ENCODE data around the gene TBC1D3B. TPM values are rescaled to one million over a fixed set of nuclear protein-coding genes. Genes with fewer than 3 reads are reported as not detected.

TBC1D3B gene
- total and polyA plus RNA-seq, 2 of the 13 experiments (the other 11 are each of a cell fraction or from before 2014, with no cell fraction given) = 1.1 to 1.8 TPM

DNA sequence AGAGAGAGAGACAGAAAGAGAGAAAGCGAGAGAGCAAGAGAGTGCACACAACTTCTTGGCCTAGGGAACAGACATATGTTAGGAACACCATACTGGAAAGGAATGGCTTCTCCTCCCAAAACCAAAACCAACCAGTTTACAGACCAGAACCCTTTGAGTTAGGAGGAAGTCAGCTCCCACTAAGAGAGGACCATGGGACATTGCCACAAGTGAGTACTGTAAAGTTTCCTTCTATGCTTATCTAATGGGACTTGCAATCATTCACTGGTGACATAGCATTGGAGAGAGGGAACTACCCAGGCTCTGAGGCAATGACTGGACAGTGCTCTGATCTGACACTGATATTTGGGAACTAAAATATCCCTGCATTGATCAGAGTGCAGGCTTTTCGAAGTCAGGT, 32.4 kb downstream of the TBC1D3B start:
- Histone ChIP-seq H3K9ac (ENCODE audit: insufficient read depth, low read depth, low read length) (no peak overlapping the region), H3K27me3 (ENCODE audit: control insufficient read depth in 1 of 2, insufficient read depth in 2 of 2, low read length in 2 of 2) (no peaks in the 10 kb centered on the region; a peak in 1 of 5 replicates), H3K4me2 (ENCODE audit: low read depth, low read length) (no peak overlapping the region), H3K79me2 (ENCODE audit: insufficient read depth, low read length) (no peaks in the 10 kb centered on the region), H3K9me3 (ENCODE audit: low read length) (no peaks in the 10 kb centered on the region), H3K27ac (ENCODE audit: extremely low read length, insufficient read depth, low read length) (no peak overlapping the region), H2AFZ (ENCODE audit: low read length) (no peak overlapping the region), H3K36me3 (replicated peaks in 1 of 2; ENCODE audit: control insufficient read depth in 1 of 2, insufficient read depth in 2 of 2, low read length in 2 of 2) (no peaks in the 10 kb centered on the region), H4K20me1 (ENCODE audit: insufficient read depth, low read length) (no peaks in the 10 kb centered on the region), H3K4me3 (replicated peaks in 1 of 3; ENCODE audit: insufficient read depth in 1 of 3, low read depth in 2 of 3, low read length in 3 of 3) (no peak overlapping the region), H3K4me1 (ENCODE audit: insufficient read depth, low read length) (0 out of 2 replicates have a peak, but pooled peaks cover 8% of the 10 kb centered on the region)
- DNase-seq (ENCODE audit: low spot score) = no peak
- no TSS peak for BruUV-seq (replicated peaks)
- no peak for FAIRE-seq
- intact Hi-C loops (cut with micrococcal nuclease; ENCODE audit: unreplicated experiment) = no loop called here
- WGBS (ENCODE audit: low lambda C conversion rate) = 42% methylated on average over 2 of the region's 2 CpGs
- POLR2A ChIA-PET = no interaction called here
- CTCF ChIA-PET (ENCODE audit: low intra/inter-chr PET ratio, low total read pairs) = no interaction called here
- in situ Hi-C loops (cut with HindIII; ENCODE audit: extremely low pct_ligation_motif_present, low pct_unique_long_range_greater_than_20kb) = no loop called here
- no peak for ATAC-seq
- TF ChIP-seq SRY (CRISPR knock-in tag; IDR thresholded peaks at IDR 0.05) (no peak), SRSF4 (IDR thresholded peaks at IDR 0.05; ENCODE audit: low read depth, low read length, poor library complexity, severe bottlenecking) (no peak)

DNA sequence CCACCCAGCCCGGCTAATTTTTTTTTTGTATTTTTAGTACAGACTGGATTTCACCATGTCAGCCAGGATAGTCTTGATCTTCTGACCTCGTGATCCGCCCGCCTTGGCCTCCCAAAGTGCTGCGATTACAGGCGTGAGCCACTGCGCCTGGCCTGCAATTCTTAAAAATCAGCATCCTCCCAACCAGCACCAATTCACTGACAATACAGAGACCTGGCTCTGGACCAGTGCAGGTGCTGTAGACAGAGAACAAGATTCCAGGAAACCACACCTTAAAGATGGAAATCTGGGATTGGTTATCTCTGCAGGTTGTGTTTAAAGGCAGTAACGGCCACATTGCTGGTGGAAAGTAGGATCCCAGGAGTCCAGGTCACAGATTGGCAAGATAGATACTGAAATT, 33.6 kb downstream of the TBC1D3B start:
- TF ChIP-seq MED8 (CRISPR knock-in tag; IDR thresholded peaks at IDR 0.05; ENCODE audit: insufficient replicate concordance) (no peak), NCOA1 (CRISPR knock-in tag; IDR thresholded peaks at IDR 0.05) (no peak), SRSF1 (optimal IDR thresholded peaks at IDR 0.05; ENCODE audit: low read depth, low read length) (no peak), POLR2AphosphoS2 (IDR thresholded peaks at IDR 0.05; ENCODE audit: low read depth, low read length) (no peak), SP5 (CRISPR knock-in tag; IDR thresholded peaks at IDR 0.05; ENCODE audit: borderline replicate concordance, low read depth) (no peak), CCAR2 (optimal IDR thresholded peaks at IDR 0.05; ENCODE audit: low read depth, low read length) (no peak), HNRNPUL1 (IDR thresholded peaks at IDR 0.05; ENCODE audit: low read depth, low read length) (no peak), ZNF891 (CRISPR knock-in tag; IDR thresholded peaks at IDR 0.05) (no peak)
- TF ChIP-seq, protein P1, sequence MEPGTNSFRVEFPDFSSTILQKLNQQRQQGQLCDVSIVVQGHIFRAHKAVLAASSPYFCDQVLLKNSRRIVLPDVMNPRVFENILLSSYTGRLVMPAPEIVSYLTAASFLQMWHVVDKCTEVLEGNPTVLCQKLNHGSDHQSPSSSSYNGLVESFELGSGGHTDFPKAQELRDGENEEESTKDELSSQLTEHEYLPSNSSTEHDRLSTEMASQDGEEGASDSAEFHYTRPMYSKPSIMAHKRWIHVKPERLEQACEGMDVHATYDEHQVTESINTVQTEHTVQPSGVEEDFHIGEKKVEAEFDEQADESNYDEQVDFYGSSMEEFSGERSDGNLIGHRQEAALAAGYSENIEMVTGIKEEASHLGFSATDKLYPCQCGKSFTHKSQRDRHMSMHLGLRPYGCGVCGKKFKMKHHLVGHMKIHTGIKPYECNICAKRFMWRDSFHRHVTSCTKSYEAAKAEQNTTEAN (CRISPR knock-in tag; conservative IDR thresholded peaks at IDR 0.05) = no peak
- TF ChIP-seq, protein P2, sequence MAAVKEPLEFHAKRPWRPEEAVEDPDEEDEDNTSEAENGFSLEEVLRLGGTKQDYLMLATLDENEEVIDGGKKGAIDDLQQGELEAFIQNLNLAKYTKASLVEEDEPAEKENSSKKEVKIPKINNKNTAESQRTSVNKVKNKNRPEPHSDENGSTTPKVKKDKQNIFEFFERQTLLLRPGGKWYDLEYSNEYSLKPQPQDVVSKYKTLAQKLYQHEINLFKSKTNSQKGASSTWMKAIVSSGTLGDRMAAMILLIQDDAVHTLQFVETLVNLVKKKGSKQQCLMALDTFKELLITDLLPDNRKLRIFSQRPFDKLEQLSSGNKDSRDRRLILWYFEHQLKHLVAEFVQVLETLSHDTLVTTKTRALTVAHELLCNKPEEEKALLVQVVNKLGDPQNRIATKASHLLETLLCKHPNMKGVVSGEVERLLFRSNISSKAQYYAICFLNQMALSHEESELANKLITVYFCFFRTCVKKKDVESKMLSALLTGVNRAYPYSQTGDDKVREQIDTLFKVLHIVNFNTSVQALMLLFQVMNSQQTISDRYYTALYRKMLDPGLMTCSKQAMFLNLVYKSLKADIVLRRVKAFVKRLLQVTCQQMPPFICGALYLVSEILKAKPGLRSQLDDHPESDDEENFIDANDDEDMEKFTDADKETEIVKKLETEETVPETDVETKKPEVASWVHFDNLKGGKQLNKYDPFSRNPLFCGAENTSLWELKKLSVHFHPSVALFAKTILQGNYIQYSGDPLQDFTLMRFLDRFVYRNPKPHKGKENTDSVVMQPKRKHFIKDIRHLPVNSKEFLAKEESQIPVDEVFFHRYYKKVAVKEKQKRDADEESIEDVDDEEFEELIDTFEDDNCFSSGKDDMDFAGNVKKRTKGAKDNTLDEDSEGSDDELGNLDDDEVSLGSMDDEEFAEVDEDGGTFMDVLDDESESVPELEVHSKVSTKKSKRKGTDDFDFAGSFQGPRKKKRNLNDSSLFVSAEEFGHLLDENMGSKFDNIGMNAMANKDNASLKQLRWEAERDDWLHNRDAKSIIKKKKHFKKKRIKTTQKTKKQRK (IDR thresholded peaks at IDR 0.05; ENCODE audit: low read length) = no peak
- POLR2A ChIA-PET = no interaction called here
- in situ Hi-C loops (cut with HindIII; ENCODE audit: extremely low pct_ligation_motif_present, low pct_unique_long_range_greater_than_20kb) = no loop called here

More for the DNA sequence above, 33.6 kb downstream of the TBC1D3B start:
- WGBS (ENCODE audit: low lambda C conversion rate) = 56% methylated on average over 8 of the region's 8 CpGs
- Histone ChIP-seq H3K4me1 (ENCODE audit: insufficient read depth, low read length) (0 out of 2 replicates have a peak, but pooled peaks cover 8% of the 10 kb centered on the region), H3K4me3 (replicated peaks in 1 of 3; ENCODE audit: insufficient read depth in 1 of 3, low read depth in 2 of 3, low read length in 3 of 3) (no peak overlapping the region), H3K9ac (ENCODE audit: insufficient read depth, low read depth, low read length) (no peak overlapping the region), H3K79me2 (ENCODE audit: insufficient read depth, low read length) (no peaks in the 10 kb centered on the region), H2AFZ (ENCODE audit: low read length) (no peak overlapping the region), H3K36me3 (replicated peaks in 1 of 2; ENCODE audit: control insufficient read depth in 1 of 2, insufficient read depth in 2 of 2, low read length in 2 of 2) (no peaks in the 10 kb centered on the region), H3K4me2 (ENCODE audit: low read depth, low read length) (no peak overlapping the region), H3K27me3 (ENCODE audit: control insufficient read depth in 1 of 2, insufficient read depth in 2 of 2, low read length in 2 of 2) (no peaks in the 10 kb centered on the region; a peak in 1 of 5 replicates), H3K9me3 (ENCODE audit: low read length) (no peaks in the 10 kb centered on the region), H3K27ac (ENCODE audit: extremely low read length, insufficient read depth, low read length) (no peak overlapping the region), H4K20me1 (ENCODE audit: insufficient read depth, low read length) (no peaks in the 10 kb centered on the region)
- BruUV-seq (replicated peaks) = no TSS peak
- CTCF ChIA-PET (ENCODE audit: low intra/inter-chr PET ratio, low total read pairs) = no interaction called here
- intact Hi-C loops (cut with micrococcal nuclease; ENCODE audit: unreplicated experiment) = no loop called here
- no peak for FAIRE-seq
- no peak for ATAC-seq
- no peak for DNase-seq (ENCODE audit: low spot score)
